K562 (cell line): Measurements from ENCODE around the gene EQTN. TPM values are rescaled to one million over a fixed set of nuclear protein-coding genes. Genes with fewer than 3 reads are reported as not detected.

Experiments
- ATAC-seq: fragments of 200-7000 bp; cut with Tn5 transposase; 3 replicates; pipeline ENCODE4 v1.9.1; 2020; ENCODE audit warnings: moderate library complexity
- BruUV-seq: library from RNA; stranded (reverse); fragments of 400-500 nt; replicated peaks from 2 replicates; lab custom pipeline; 2021; lab: Mats Ljungman, UMichigan
- CTCF ChIA-PET: fragments of 300-600 bp; formaldehyde crosslinking; extraction: SDS; loops from one replicate; lab custom pipeline; 2021; ENCODE audit warnings: low intra/inter-chr PET ratio; lab: Yijun Ruan, JAX
- POLR2A ChIA-PET: fragments of 300-600, 350-650 bp; sonication (Branson Sonifier 250); formaldehyde crosslinking; extraction: SDS; loops from one replicate; lab custom pipeline; 2021; ENCODE audit warnings: antibody characterized with exemption, inconsistent platforms; lab: Yijun Ruan, JAX
- DNase-seq, 4 experiments: peaks; one replicate each; pipeline versions ENCODE4 v3.0.0 to v3.0.0-alpha.2; 2011 to 2018; ENCODE audit warnings: low spot score in 3 of 4, mixed read lengths in 3 of 4; ENCODE audit errors: extremely low read depth in 1 of 4
- FAIRE-seq: peaks from 2 replicates; lab custom pipeline; 2011; peaks lifted over from hg19 to GRCh38; lab: Jason Lieb, UNC
- H2AFZ ChIP-seq: 2 replicates; pipeline ENCODE4 v1.6.0; 2011; ENCODE audit warnings: low read depth, low read length, control low read depth, inconsistent platforms
- H3K27ac ChIP-seq: fragments of 200-600 bp; 3 replicates; pipeline ENCODE4 v1.8.0; 2011; ENCODE audit warnings: low read depth, mild to moderate bottlenecking, control low read depth, inconsistent platforms, low read length, moderate library complexity, mixed read lengths; ENCODE audit errors: extremely low read depth
- H3K27me3 ChIP-seq, 2 experiments: fragments of 300-600 bp in 1 of 2; 2 replicates in 1 of 2; 3 replicates in 1 of 2; pipeline versions ENCODE4 v1.6.0 to v1.8.0; 2011; ENCODE audit warnings: inconsistent platforms in 2 of 2, low read length in 2 of 2, mild to moderate bottlenecking in 1 of 2, mixed read lengths in 1 of 2, moderate library complexity in 1 of 2; ENCODE audit not compliant: control insufficient read depth in 2 of 2, insufficient read depth in 2 of 2
- H3K36me3 ChIP-seq: fragments of 300-600 bp; 3 replicates; pipeline ENCODE4 v1.8.0; 2011; ENCODE audit warnings: mild to moderate bottlenecking, low read length, inconsistent platforms; ENCODE audit not compliant: control insufficient read depth, insufficient read depth
- H3K4me1 ChIP-seq, 2 experiments: fragments of 200-600 bp in 1 of 2; replicated peaks in 1 of 2; 2 replicates in 1 of 2; 3 replicates in 1 of 2; pipeline versions ENCODE4 v1.5.1 to v1.8.0; 2011; ENCODE audit warnings: inconsistent platforms in 2 of 2, low read length in 2 of 2, mild to moderate bottlenecking in 1 of 2, mixed read lengths in 1 of 2, moderate library complexity in 1 of 2; ENCODE audit not compliant: control insufficient read depth in 2 of 2, insufficient read depth in 2 of 2
- H3K4me2 ChIP-seq: 2 replicates; pipeline ENCODE4 v1.6.1; 2011; ENCODE audit warnings: low read length, control low read depth, inconsistent platforms, mixed read lengths; ENCODE audit not compliant: insufficient read depth
- H3K4me3 ChIP-seq: fragments of 200-600 bp; sonication (generic), shearing (Covaris generic); 2 replicates; pipeline ENCODE4 v1.5.1; 2016; ENCODE audit warnings: control low read depth, inconsistent platforms
- H3K79me2 ChIP-seq: fragments of 200-600 bp; 3 replicates; pipeline ENCODE4 v1.8.0; 2011; ENCODE audit warnings: low read length, inconsistent platforms; ENCODE audit not compliant: control insufficient read depth, insufficient read depth
- H3K9ac ChIP-seq, 2 experiments: 2 replicates each; pipeline versions ENCODE4 v1.6.0 to v1.6.1; 2011; ENCODE audit warnings: low read depth in 2 of 2, low read length in 2 of 2, control low read depth in 1 of 2, inconsistent platforms in 1 of 2, mild to moderate bottlenecking in 1 of 2, mixed read lengths in 1 of 2; ENCODE audit not compliant: insufficient read depth in 1 of 2
- H3K9me1 ChIP-seq: one replicate; pipeline ENCODE4 v1.6.0; 2011; ENCODE audit warnings: inconsistent platforms, mild to moderate bottlenecking, low read length, moderate library complexity; ENCODE audit not compliant: control insufficient read depth, insufficient read depth
- H3K9me3 ChIP-seq: replicated peaks from 2 replicates; pipeline ENCODE4 v1.5.1; 2011; ENCODE audit warnings: low read depth, low read length, inconsistent platforms; ENCODE audit not compliant: control insufficient read depth, insufficient read depth
- H4K20me1 ChIP-seq: replicated peaks from 2 replicates; pipeline ENCODE4 v1.6.1; 2011; ENCODE audit warnings: low read length, inconsistent platforms, mixed read lengths; ENCODE audit not compliant: control insufficient read depth, insufficient read depth
- CTBP1 ChIP-seq: fragments of 450-650 bp; IDR thresholded peaks from 2 replicates; pipeline ENCODE4 v1.6.1; 2016; ENCODE audit warnings: borderline replicate concordance
- NR4A1 ChIP-seq, 2 experiments: fragments of 250-450 bp in 1 of 2; fragments of 450-650 bp in 1 of 2; sonication (Bioruptor Pico) in 1 of 2; IDR thresholded peaks; 2 replicates each; pipeline versions ENCODE4 v1.4.0 to v1.6.1; 2016 to 2020; ENCODE audit warnings: mild to moderate bottlenecking in 2 of 2, missing compliant biosample characterization in 1 of 2, missing genetic modification characterization in 1 of 2, moderate library complexity in 1 of 2
- SAP30 ChIP-seq: fragments of 200-600 bp; sonication (generic); IDR thresholded peaks from 2 replicates; pipeline ENCODE4 v1.6.1; 2012; ENCODE audit warnings: borderline replicate concordance, low read depth, mild to moderate bottlenecking, moderate library complexity, low read length, control low read depth, inconsistent platforms; ENCODE audit not compliant: insufficient read depth, poor library complexity, severe bottlenecking
- ZFX ChIP-seq: sonication (generic); formaldehyde crosslinking; IDR thresholded peaks from 2 replicates; pipeline ENCODE4 v1.8.0; 2022; ENCODE audit warnings: mild to moderate bottlenecking, missing genetic modification reagents, moderate library complexity
- ZNF512 ChIP-seq: IDR thresholded peaks from 2 replicates; pipeline ENCODE4 v1.6.1; 2016; ENCODE audit warnings: missing genetic modification characterization, missing compliant biosample characterization
- ZNF785 ChIP-seq: fragments of 250-450 bp; sonication (Bioruptor Pico); IDR thresholded peaks from 2 replicates; pipeline ENCODE4 v1.4.0; 2020; ENCODE audit warnings: mild to moderate bottlenecking
- ZNF79 ChIP-seq: fragments of 250-450 bp; sonication (Bioruptor Pico); IDR thresholded peaks from 2 replicates; pipeline ENCODE4 v1.4.0; 2020; ENCODE audit warnings: low read depth, mild to moderate bottlenecking, moderate library complexity
- WGBS: fragments of 100-300 bp; shearing (Covaris generic); methylation state at CpG from one replicate; pipeline ENCODE4 v1.1.6; 2016; ENCODE audit warnings: low coverage, mixed read lengths; ENCODE audit not compliant: insufficient coverage; ENCODE audit errors: missing lambda C conversion rate; 5-methylcytosine and 5-hydroxymethylcytosine counted together
- in situ Hi-C: fragments of 300-500 bp; cut with MboI; formaldehyde crosslinking; loops from 4 replicates; pipeline ENCODE4 v1.15.0; 2018; ENCODE audit warnings: inconsistent platforms, mixed read lengths
- intact Hi-C: fragments of 100-400 bp; cut with micrococcal nuclease; formaldehyde crosslinking; loops from 2 replicates; pipeline ENCODE4 v1.14.2; 2022
- polyA plus RNA-seq, 8 experiments: library from polyadenylated mRNA; depleted of rRNA in 4 of 8; stranded (reverse) in 5 of 8; unstranded in 3 of 8; fragments of >200 nt; fragmentation: Nextera tagmentation in 2 of 8; fragmentation: Illumina TruSeq in 1 of 8; extraction: Ambion mirVana in 2 of 8; extraction: Trizol in 1 of 8; gene quantifications; 2 replicates each; pipeline versions ENCODE4 v1.2.1 to v1.2.3, GENCODE V29; 2011 to 2014; ENCODE audit warnings: inconsistent platforms in 1 of 8, missing spikeins in 1 of 8
- total RNA-seq, 7 experiments: library from RNA; depleted of rRNA in 6 of 7; stranded (reverse); fragments of >200 nt in 6 of 7; fragmentation: Illumina TruSeq in 2 of 7; extraction: Trizol in 2 of 7; gene quantifications; 2 replicates each; pipeline versions ENCODE4 v1.2.1 to v1.2.3, GENCODE V29; 2011 to 2021; ENCODE audit warnings: low replicate concordance in 1 of 7

The EQTN gene
- total and polyA plus RNA-seq, 9 of the 15 experiments (the other 6 are each of a cell fraction or from before 2014, with no cell fraction given) = 0.15 to 0.33 (median 0.18) TPM; not detected in 4

DNA sequence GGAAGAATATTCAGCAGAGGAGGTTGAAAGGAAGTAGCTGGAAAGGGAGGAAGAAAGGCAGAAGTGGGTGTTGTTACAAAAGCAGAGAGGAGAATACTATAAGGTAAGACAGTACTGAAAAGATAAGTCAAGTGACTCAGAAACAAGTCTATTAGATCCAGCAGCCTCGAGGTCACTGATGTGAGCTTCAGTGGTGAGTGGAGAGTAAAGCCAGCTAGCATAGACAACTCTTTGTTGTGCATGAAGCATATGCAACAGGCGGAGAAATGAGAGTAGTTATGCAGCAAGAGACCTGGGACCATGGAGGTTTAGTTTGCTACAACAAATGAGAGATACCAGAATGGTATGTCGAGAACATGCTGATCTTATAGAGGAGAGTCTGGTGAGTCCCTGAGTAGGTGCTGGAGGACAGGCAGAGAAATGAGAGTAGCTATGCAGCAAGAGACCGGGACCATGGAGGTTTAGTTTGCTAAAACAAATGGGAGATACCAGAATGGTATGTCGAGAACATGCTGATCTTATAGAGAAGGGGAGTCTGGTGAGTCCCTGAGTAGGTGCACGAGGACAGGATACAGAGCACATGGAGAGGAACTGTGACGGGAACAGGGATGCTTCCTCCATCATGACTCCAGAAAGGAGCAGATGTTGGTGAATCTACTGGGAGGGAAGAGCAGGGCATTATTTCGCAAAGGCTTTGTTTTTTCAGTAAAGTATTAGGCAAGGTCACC, 36.0 kb downstream of the EQTN start:
- no peaks in the 10 kb centered on the region for H3K36me3 ChIP-seq
- ChIA-PET CTCF (no interaction called here), POLR2A (no interaction called here)
- DNase-seq (no peak), ATAC-seq (no peak), FAIRE-seq (no peak)
- H3K27ac ChIP-seq = no peak overlapping the region
- no peaks in the 10 kb centered on the region for H3K27me3 ChIP-seq
- H3K9ac ChIP-seq = no peak overlapping the region
- no peaks in the 10 kb centered on the region for H3K9me1 ChIP-seq
- no peaks in the 10 kb centered on the region for H3K4me1 ChIP-seq
- no peak overlapping the region for H3K4me3 ChIP-seq
- H3K9me3 ChIP-seq = no peaks in the 10 kb centered on the region
- no peak overlapping the region for H3K4me2 ChIP-seq
- H4K20me1 ChIP-seq = no peaks in the 10 kb centered on the region
- intact Hi-C loops = no loop called here
- no TSS peak for BruUV-seq
- 3% methylated on average over 6 of the region's 8 CpGs for WGBS
- H2AFZ ChIP-seq = no peak overlapping the region
- no peaks in the 10 kb centered on the region for H3K79me2 ChIP-seq
- in situ Hi-C loops = no loop called here
- TF ChIP-seq ZNF79 (CRISPR knock-in tag) = no peak
- no peak for TF ChIP-seq NR4A1 (CRISPR knock-in tag; IDR thresholded peaks at IDR 0.05)
- no peak for TF ChIP-seq NR4A1 (tag; IDR thresholded peaks at IDR 0.05)
- TF ChIP-seq ZNF512 = no peak
- TF ChIP-seq ZFX = no peak
- no peak for TF ChIP-seq CTBP1
- TF ChIP-seq ZNF785 (CRISPR knock-in tag) = no peak
- TF ChIP-seq SAP30 = no peak
